ENCODE data around the gene ERGIC1. TPM values are rescaled to one million over a fixed set of nuclear protein-coding genes. Genes with fewer than 3 reads are reported as not detected.

ERGIC1 gene
- total and polyA plus RNA-seq, 2 of the 13 experiments (the other 11 are each of a cell fraction or from before 2014, with no cell fraction given): 78.5 to 184 TPM

DNA sequence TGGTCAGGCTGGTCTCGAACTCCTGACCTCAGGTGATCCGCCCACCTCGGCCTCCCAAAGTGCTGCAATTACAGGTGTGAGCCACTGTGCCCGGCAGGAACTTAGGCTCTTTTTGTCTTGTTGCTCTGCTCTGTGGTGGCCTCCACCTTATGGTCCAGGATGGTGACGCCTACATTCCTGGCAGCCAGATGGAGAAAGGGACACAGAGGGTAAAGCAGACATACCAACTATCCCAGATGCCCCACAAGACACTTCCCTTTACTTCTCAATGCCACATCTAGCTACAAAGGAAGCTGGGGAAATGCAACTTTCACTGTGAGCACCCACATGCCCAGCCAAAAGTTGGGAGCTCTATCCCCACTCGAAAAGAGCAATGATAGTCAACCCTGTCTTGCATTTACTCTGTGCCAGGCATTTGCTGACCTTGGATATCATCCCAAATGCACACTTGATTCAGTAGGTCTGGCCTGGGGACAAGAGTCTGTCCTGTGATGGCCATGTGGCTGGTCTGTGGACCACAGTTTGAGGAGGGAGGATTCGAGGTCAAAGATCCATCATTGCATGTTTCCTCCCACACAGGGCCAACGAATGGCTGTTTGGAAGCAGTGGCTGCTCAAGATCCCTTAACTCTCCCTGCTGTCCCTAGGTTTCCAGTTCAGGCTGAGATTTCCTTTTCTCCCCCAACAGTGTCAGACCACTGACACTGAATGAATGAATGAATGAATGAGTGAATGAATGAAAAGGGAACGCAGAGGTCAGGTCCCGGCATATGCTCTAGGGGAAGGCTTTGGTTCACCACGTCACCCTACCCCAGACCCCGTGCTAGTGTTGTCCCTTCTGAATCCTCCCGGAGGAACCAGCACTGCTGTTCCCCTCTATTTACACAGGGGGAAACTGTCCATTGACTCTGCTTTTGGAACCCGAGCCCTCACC is 1.4 kb upstream of the ERGIC1 start (continued):
- TF ChIP-seq ARID5B (CRISPR knock-in tag; IDR thresholded peaks at IDR 0.05): peak; percentile 82
- TF ChIP-seq ZNF430 (CRISPR knock-in tag; IDR thresholded peaks at IDR 0.05): 0 out of 2 replicates have a peak, but pooled peaks have one; percentile 49
- TF ChIP-seq ESRRA (CRISPR knock-in tag; IDR thresholded peaks at IDR 0.05; ENCODE audit: low read depth): no peak
- TF ChIP-seq RARA (CRISPR knock-in tag; IDR thresholded peaks at IDR 0.05): peak; percentile 76
- TF ChIP-seq SKIL (CRISPR knock-in tag; IDR thresholded peaks at IDR 0.05; ENCODE audit: borderline replicate concordance): 0 out of 2 replicates have a peak, but pooled peaks have one; percentile 12
- TF ChIP-seq CBX1 (IDR thresholded peaks at IDR 0.05; ENCODE audit: low read depth): no peak
- peak; percentile 30; the same call in 1 of the 2 replicates for TF ChIP-seq HNF4G (IDR thresholded peaks at IDR 0.05; ENCODE audit: borderline replicate concordance, low read depth, low read length)
- 0 out of 2 replicates have a peak, but pooled peaks have one; percentile 35 for TF ChIP-seq HNF4G (CRISPR knock-in tag; IDR thresholded peaks at IDR 0.05; ENCODE audit: borderline replicate concordance, low read depth)
- TF ChIP-seq ELF3 (CRISPR knock-in tag; IDR thresholded peaks at IDR 0.05): peak; percentile 64
- TF ChIP-seq NKX3-1 (CRISPR knock-in tag; IDR thresholded peaks at IDR 0.05): no peak
- TF ChIP-seq PRMT3 (CRISPR knock-in tag; IDR thresholded peaks at IDR 0.05; ENCODE audit: borderline replicate concordance, low read depth): no peak; the same call in 1 of the 2 replicates
- no peak for TF ChIP-seq YY1 (IDR thresholded peaks at IDR 0.05; ENCODE audit: insufficient read depth, insufficient replicate concordance, low read depth, low read length)
- 0 out of 2 replicates have a peak, but pooled peaks have one; percentile 45 for TF ChIP-seq SRY (CRISPR knock-in tag; IDR thresholded peaks at IDR 0.05)
- TF ChIP-seq CSRNP1 (CRISPR knock-in tag; IDR thresholded peaks at IDR 0.05): 0 out of 2 replicates have a peak, but pooled peaks have one; percentile 7
- no peak for TF ChIP-seq SIN3B (IDR thresholded peaks at IDR 0.05; ENCODE audit: low read length)
- no peak; the same call in 1 of the 2 replicates for TF ChIP-seq ARHGAP35 (CRISPR knock-in tag; IDR thresholded peaks at IDR 0.05; ENCODE audit: borderline replicate concordance)
- TF ChIP-seq SAP130 (CRISPR knock-in tag; IDR thresholded peaks at IDR 0.05; ENCODE audit: low read depth): peak; percentile 79
- 0 out of 2 replicates have a peak, but pooled peaks have one; percentile 25 for TF ChIP-seq IRF2 (CRISPR knock-in tag; IDR thresholded peaks at IDR 0.05)
- TF ChIP-seq ELK4 (CRISPR knock-in tag; IDR thresholded peaks at IDR 0.05; ENCODE audit: borderline replicate concordance): no peak
- no peak for TF ChIP-seq TEAD2 (CRISPR knock-in tag; IDR thresholded peaks at IDR 0.05)
